AG10803 (cell line): ENCODE results near the gene ADAM10.

ENCODE experiments used
- DNase-seq: peaks from one replicate; pipeline ENCODE4 v3.0.0; 2010; ENCODE audit warnings: low read depth
- H3K4me3 ChIP-seq: 2 replicates; pipeline ENCODE4 v1.5.1; 2011; ENCODE audit warnings: mild to moderate bottlenecking, low read length, control low read depth
- TF ChIP-seq, protein P1 (sequence below): conservative IDR thresholded peaks from 2 replicates; pipeline ENCODE4 v1.5.1; 2011; ENCODE audit warnings: mild to moderate bottlenecking, low read length, control low read depth, inconsistent platforms

The ADAM10 gene

DNA sequence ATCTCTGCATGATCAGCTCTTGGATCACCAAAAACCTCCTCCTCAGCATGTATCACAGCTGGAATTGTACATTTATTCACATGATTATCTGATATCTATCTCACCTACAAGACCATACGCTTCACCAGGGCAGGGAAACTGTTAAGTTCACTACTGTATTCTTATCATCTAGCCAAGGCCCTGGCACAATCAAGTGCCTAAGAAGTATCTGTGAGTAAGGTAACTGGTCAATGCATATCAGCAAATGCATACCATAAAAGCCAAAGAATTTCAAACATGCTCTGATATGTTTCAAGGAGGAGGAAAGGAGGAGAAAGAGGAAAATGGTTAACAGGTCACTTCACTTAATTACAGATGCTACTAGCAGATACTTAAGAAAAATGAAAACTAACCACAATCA is 159.3 kb downstream of the ADAM10 start:
- TF ChIP-seq, protein P1, sequence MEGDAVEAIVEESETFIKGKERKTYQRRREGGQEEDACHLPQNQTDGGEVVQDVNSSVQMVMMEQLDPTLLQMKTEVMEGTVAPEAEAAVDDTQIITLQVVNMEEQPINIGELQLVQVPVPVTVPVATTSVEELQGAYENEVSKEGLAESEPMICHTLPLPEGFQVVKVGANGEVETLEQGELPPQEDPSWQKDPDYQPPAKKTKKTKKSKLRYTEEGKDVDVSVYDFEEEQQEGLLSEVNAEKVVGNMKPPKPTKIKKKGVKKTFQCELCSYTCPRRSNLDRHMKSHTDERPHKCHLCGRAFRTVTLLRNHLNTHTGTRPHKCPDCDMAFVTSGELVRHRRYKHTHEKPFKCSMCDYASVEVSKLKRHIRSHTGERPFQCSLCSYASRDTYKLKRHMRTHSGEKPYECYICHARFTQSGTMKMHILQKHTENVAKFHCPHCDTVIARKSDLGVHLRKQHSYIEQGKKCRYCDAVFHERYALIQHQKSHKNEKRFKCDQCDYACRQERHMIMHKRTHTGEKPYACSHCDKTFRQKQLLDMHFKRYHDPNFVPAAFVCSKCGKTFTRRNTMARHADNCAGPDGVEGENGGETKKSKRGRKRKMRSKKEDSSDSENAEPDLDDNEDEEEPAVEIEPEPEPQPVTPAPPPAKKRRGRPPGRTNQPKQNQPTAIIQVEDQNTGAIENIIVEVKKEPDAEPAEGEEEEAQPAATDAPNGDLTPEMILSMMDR = no peak
- no peak for DNase-seq

DNA sequence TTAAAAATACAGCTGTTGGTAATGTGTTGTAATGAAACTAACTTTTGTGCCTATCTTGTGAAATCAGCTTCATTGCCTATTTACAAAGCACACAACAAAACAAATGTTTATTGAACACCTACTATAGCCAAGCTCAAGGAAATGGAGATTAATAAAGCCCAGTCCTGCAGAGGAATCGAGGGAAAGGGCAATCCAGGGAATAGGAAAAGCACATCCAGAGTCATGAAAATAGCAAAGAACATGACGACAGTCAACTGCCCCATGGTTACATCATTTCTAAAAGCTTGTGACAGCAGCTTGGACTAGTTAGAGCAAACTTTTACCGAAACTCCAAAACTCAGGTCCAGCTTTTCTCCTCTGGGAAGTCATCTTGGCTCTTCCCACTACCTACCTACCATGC is 160.5 kb downstream of the ADAM10 start:
- H3K4me3 ChIP-seq = no peak overlapping the region
- TF ChIP-seq, protein P1 = no peak
- no peak for DNase-seq

More for the DNA sequence above, 159.3 kb downstream of the ADAM10 start:
- no peak overlapping the region for H3K4me3 ChIP-seq

DNA sequence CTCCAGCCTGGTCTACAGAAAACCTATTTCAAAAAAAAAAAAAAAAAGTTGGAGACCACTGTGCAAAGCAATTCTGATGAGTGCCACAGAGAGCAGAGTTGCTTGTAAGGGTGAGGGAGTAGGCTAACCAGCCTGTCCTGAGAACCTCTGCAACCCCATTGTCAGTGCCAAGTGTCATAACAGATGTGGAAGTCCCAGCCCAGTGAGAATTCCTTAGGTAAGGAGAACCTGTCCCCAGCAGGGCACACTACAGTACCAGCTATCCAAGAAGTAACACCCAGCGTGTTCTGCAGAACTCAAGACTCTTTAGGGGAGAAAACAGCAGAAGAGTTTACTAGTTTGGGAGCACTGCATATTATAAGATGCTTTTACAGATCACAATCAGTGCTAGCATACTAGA is 161.4 kb downstream of the ADAM10 start:
- H3K4me3 ChIP-seq = no peak overlapping the region
- DNase-seq = no peak
- TF ChIP-seq, protein P1 = no peak

DNA sequence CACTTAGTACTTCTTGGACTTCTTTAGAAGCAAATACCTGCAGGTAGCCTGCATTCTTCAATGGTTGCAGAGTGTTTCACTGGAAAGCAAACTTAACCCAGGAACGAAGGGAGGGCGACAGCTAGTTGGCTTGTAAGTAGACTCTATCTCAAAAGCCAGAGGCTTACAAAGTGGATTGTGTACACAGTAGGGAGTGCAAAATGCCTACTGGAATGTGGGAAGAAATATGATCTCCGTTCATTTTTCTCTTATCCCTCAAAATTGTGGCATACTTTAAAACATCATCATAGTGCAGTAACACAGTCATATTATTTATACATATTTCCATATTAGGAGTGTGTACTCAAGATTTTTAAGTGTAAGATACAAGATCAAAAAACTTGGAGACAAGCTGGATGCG is 162.0 kb downstream of the ADAM10 start:
- no peak for DNase-seq
- H3K4me3 ChIP-seq = no peak overlapping the region

DNA sequence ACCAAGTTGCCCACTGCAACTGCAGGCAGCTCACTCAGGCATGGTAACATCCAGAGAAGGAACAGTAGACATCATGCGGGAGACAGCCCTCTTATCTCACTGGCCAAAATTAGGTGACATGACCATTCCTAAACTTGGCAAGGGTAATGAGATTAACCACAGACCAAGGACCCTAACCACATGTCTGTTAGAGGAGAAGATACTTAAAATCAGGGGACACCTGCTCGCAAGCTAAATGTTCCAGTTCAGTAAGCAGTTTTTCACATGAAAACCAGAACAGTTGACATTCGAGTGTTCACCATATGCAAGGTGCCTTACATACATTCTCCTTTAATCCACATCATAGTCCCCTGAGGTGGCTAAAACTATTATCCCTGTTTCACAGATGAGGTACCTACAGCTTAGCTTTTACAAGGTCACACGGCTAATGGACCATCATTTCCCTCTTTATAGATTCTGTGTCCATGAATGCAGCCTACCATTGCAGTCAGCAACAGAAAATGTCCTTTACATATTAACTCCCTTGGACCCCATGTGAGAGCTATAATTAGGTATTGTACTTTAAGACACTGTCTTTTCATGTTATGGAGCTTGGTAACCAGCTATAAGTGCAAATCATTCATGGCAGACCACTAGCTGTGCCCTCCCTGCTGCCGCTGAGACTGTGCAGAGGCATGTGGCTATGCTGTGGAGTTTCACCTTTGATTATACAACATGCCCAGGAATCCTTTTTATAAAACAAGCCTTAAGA is 163.6 kb downstream of the ADAM10 start:
- TF ChIP-seq, protein P1 = no peak
- no peak for DNase-seq
- H3K4me3 ChIP-seq = no peak overlapping the region

More for the DNA sequence above, 162.0 kb downstream of the ADAM10 start:
- TF ChIP-seq, protein P1 = no peak

DNA sequence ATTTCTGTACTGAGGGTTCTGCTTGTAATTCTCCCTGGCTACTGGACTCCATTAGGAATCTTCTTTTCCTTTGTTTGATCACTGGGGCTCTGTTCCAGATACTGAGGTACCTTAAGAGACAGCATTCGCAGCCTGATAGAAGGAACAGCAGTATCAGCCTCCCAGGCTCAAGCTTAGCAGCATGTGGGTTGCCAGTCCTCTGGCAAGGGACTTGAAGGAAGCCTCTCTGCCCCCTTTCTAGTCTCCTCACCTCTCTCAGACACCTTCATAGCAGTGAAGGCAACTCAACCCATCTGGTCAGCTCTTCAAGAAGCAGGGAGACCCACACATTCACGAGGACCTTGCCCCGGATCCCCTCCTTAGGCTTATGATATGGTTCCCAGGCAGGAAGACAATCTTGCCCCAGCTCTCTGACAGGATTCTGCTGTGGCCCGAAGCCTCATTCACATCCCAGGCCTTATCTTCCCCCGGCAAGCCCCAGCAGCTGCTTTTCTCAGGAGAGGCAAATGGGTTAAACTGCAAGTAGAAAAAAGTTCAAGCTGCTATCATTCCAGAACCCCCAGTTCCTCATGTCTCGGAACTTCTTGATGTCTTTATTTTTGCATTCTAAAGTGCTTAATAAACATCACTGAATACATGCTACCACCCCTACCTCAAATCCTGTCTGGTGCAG is 164.6 kb downstream of the ADAM10 start:
- no peak overlapping the region for H3K4me3 ChIP-seq
- TF ChIP-seq, protein P1 = no peak

More for the DNA sequence above, 164.6 kb downstream of the ADAM10 start:
- no peak for DNase-seq
